Memory B cell (primary cell): ENCODE results near the gene SORL1.
A peak's percentile ranks its signal among the peaks of the same experiment; 100 is the strongest.
"Not testable (repeated sequence)": the region's sequence is repeated elsewhere in the genome, so short reads cannot be mapped to it uniquely, and the experiment has no call there.

Source experiments
- ATAC-seq: fragments of 150-1000 bp; cut with Tn5 transposase; 2 replicates; pipeline ENCODE4 v1.10.0; 2021; ENCODE audit warnings: low read depth, mild to moderate bottlenecking, moderate library complexity
- DNase-seq, 2 donors: peaks; one replicate each; pipeline ENCODE4 v3.0.0; 2022; ENCODE audit warnings: low spot score in 2 of 2
- H3K27ac Mint-ChIP-seq: one replicate; pipeline ENCODE4 v1.8.0; 2022; ENCODE audit warnings: mild to moderate bottlenecking, moderate library complexity, mixed read lengths
- H3K27me3 Mint-ChIP-seq: one replicate; pipeline ENCODE4 v1.8.0; 2022; ENCODE audit warnings: mixed read lengths
- H3K36me3 Mint-ChIP-seq: one replicate; pipeline ENCODE4 v1.8.0; 2022; ENCODE audit warnings: mild to moderate bottlenecking, mixed read lengths
- H3K4me1 Mint-ChIP-seq: one replicate; pipeline ENCODE4 v1.8.0; 2022; ENCODE audit warnings: mixed read lengths
- H3K4me3 Mint-ChIP-seq: one replicate; pipeline ENCODE4 v1.8.0; 2022; ENCODE audit warnings: mild to moderate bottlenecking, moderate library complexity, mixed read lengths
- H3K9me3 Mint-ChIP-seq: one replicate; pipeline ENCODE4 v1.8.0; 2022; ENCODE audit warnings: mixed read lengths

The SORL1 gene

DNA sequence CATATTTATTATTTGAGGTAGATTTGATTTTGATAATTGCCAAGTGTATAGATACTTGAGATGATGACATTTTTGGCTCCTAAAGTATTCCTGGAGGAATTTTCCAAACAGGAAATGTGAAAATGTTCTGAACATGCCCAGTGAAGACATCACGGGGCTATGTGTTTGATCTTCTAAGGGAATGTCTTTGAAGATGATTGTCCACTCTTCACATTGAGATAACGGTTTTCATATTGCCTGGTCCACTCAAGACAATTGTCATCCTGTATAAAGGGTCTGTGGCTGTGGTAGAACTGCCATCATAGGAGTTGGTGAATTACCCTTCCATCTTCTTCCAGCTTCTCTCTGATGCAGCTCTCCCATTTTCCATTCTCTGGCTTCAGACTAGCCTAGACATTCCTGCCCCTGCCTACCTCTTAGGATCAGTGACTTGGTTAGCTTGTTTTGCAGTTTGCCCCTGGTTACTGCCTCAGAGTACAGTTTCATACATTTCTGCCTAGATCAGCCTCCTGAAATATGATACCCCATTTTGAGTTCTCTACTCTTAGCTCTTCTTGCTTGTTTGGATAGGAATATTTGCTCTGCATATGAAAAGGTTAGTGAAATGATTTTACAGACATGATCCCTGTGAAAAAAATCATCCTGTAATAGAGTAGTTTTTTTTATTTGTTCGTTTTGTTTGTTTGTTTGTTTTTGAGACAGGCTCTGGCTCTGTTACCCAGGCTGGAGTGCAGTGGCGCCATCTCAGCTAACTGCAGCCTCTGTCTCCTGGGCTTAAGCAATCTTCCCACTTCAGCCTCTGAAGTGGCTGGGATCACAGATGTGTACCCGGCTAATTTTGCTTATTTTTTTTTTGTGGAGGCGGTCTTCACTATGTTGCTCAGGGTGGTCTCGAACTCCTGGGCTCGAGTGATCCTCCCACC lies 112.0 kb downstream of the SORL1 start:
- Mint-ChIP-seq H3K27ac (no peak overlapping the region), H3K27me3 (peaks cover 9% of the 10 kb centered on the region), H3K4me1 (peaks cover 4% of the 10 kb centered on the region), H3K9me3 (no peaks in the 10 kb centered on the region), H3K36me3 (peaks cover 5% of the 10 kb centered on the region), H3K4me3 (no peak overlapping the region)
- DNase-seq = no peak
- ATAC-seq = no peak

DNA sequence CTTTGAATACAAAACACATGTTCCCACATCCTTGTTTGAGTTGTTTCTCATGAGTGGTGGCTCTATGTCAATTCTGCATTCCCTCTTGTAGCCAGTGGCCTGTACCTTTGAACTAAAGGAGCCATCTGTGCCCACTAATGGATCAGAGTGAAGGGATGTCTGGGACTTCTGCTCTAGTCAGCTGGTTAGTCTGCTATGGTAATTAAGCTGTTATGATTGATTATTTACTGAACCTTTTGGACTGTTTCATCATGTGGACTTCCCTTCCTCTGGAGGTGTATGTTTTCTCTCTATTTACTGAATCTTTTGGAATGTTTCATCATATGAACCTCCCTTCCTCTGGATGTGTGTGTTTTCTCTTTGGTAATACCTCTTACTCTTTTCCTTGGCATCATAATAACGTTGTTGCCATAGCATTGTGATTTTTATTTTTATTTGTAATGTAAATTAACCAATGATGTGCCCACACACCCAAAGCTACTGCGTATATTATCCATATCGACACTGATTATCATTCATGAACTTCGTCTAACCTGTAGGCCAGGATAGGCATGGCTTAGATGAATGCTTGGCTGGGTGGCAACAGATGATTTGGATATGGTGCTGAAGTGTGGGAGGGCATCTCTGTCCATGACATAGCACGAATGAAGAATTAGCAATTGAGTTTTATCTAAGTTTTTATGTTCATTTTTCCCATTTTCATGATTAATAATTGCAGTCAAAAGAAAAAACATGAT lies 113.0 kb downstream of the SORL1 start:
- H3K4me3 Mint-ChIP-seq = no peak overlapping the region
- H3K27ac Mint-ChIP-seq = no peak overlapping the region
- peaks cover 12% of the 10 kb centered on the region for H3K4me1 Mint-ChIP-seq
- DNase-seq (no peak), ATAC-seq (no peak)
- no peaks in the 10 kb centered on the region for H3K9me3 Mint-ChIP-seq
- H3K27me3 Mint-ChIP-seq = peaks cover 9% of the 10 kb centered on the region
- peaks cover 3% of the 10 kb centered on the region for H3K36me3 Mint-ChIP-seq

DNA sequence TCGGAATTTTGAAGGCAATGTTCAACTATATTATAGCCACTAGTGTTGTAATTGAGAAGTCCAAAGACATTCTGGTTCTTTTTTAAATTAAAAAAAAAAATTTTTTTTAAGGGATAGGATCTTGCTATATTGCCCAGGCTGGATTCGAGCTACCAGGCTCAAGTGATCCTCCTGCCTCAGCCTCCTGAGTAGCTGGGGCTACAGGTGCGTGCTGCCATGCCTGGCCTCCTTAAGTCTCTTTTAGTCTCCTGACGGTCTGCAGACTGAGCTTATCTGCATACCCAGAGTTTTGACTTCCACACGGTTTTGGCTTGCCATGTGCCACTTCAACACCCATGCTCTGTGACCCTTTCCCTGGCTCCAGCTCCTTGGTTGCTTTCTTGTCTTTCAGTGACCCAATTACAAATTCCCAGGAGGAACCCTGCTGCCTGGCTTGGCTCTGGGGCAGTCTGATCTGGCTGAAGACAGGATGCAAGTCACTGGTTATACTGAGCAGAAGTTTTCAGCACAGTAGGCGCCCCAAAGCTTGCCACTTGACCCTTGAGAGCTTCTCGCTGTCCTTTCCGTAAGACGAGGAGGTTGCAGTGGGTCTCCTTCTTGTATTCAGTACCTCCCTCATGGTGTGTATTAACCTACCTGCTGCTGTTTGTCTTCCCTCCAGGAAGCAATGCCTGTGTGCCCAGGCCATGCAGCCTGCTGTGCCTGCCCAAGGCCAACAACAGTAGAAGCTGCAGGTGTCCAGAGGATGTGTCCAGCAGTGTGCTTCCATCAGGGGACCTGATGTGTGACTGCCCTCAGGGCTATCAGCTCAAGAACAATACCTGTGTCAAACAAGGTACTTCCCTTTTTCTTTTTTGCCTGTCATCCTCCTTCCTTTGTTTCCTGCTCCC lies 114.4 kb downstream of the SORL1 start:
- Mint-ChIP-seq H3K4me1 (peaks cover 18% of the 10 kb centered on the region), H3K36me3 (peaks cover 3% of the 10 kb centered on the region), H3K27me3 (peaks cover 13% of the 10 kb centered on the region), H3K9me3 (no peaks in the 10 kb centered on the region), H3K27ac (no peak overlapping the region), H3K4me3 (no peak overlapping the region)
- DNase-seq (no peak), ATAC-seq (no peak)

DNA sequence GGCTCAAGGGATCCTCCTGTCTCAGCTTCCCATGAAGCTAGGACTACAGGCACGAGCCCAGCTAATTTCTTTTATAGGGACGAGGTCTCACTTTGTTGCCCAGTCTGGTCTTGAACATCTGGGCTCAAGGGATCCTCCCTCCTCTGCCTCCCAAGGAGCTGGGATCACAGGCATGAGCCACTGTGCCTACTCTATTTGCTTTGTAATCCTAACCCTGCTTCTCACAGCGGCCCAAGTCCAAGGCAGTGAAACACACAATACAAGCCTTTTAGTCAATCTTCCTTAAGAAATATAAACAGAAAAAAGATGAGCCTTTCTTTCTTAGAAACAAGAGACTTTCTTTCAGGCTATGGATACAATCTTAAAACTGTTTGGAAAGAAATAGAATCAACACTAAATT lies 115.9 kb downstream of the SORL1 start:
- Mint-ChIP-seq H3K27me3 (peaks cover 20% of the 10 kb centered on the region), H3K36me3 (peaks cover 8% of the 10 kb centered on the region), H3K4me1 (peaks cover 18% of the 10 kb centered on the region), H3K9me3 (no peaks in the 10 kb centered on the region), H3K4me3 (no peak overlapping the region), H3K27ac (no peak overlapping the region)
- DNase-seq = no peak
- no peak for ATAC-seq

DNA sequence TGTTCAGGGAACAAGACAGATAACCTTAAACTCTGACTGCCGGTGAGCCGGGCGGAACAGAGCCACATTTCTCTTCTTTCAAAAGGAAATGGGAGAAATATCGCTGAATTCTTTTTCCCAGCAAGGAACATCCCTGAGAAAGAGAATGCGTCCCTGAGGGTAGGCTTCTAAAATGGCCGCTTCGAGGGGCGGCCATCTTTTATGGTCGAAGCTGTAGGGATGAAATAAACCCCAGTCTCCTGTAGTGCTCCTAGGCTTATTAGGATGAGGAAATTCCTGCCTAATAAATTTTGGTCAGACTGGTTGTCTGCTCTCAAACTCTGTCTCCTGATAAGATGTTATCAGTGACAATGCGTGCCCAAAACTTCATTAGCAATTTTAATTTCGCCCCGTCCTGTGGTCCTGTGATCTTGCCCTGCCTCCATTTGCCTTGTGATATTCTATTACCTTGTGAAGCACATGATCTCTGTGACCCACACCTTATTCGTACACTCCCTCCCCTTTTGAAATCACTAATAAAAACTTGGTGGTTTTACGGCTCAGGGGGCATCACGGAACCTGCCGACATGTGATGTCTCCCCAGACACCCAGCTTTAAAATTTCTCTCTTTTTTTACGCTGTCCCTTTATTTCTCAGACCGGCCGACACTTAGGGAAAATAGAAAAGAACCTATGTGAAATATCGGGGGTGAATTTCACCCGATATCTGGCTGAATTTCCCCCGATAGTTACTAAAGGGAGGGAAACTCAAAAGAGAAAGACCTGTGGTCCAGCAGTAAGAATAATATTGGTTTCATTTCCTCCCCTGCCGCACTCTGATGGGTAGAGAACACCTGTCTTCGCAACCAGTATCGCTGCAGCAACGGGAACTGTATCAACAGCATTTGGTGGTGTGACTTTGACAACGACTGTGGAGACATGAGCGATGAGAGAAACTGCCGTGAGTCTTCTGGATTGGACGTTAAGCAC lies 117.5 kb downstream of the SORL1 start:
- Mint-ChIP-seq H3K27me3 (peaks cover 23% of the 10 kb centered on the region), H3K27ac (peak overlapping the region; percentile 98), H3K4me3 (peak overlapping the region; percentile 83), H3K4me1 (peaks cover 18% of the 10 kb centered on the region)
- not testable (repeated sequence) for H3K36me3 Mint-ChIP-seq, H3K9me3 Mint-ChIP-seq
- peak; percentile 43 to 72 for DNase-seq
- ATAC-seq = peak; percentile 99

DNA sequence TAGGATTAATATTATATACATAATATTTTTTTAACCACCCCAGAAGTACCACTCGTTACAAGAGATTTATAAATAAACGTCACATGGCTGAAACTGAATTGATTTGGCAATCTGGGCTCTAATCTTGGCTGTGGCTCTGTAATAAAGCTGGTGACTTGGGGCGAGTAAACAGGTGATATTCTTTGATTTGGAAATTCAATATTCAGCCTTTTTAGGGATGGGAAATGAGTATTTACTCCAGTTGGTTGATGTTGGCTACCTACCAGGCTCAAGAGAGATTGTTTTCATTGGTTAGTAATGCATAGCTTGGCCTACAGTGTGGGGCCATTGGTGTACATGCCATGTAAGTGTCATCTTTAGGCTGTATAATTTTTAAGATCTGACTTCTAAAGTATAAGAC lies 118.3 kb downstream of the SORL1 start:
- Mint-ChIP-seq H3K4me3 (no peak overlapping the region), H3K9me3 (no peaks in the 10 kb centered on the region), H3K4me1 (peaks cover 22% of the 10 kb centered on the region), H3K36me3 (peaks cover 10% of the 10 kb centered on the region), H3K27ac (peak overlapping the region; percentile 98), H3K27me3 (peaks cover 21% of the 10 kb centered on the region)
- ATAC-seq = no peak
- no peak for DNase-seq

DNA sequence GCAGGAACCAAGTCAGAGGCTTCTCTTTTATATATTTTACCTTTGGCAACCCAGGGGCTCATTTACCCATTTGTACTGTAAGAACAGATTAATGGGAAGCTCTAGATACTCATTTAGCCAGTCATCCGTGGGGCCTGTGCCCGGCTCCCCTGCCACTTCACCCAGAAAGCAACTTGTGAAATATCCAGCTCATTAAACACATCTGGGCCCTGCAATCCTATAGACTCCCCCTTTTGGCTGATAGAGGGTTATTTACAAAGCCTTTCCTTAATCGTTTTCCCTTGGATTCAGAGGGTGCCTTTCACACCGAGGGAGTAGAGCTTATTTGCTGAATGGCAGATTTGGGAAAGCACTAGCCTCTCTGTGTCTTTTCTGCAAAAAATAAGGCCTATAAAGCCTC lies 119.4 kb downstream of the SORL1 start:
- DNase-seq = no peak
- ATAC-seq = no peak
- H3K4me3 Mint-ChIP-seq = no peak overlapping the region
- H3K4me1 Mint-ChIP-seq = peaks cover 27% of the 10 kb centered on the region
- peak overlapping the region; percentile 72 for H3K27ac Mint-ChIP-seq
- H3K36me3 Mint-ChIP-seq = peaks cover 10% of the 10 kb centered on the region
- peaks cover 23% of the 10 kb centered on the region for H3K27me3 Mint-ChIP-seq
- no peaks in the 10 kb centered on the region for H3K9me3 Mint-ChIP-seq

DNA sequence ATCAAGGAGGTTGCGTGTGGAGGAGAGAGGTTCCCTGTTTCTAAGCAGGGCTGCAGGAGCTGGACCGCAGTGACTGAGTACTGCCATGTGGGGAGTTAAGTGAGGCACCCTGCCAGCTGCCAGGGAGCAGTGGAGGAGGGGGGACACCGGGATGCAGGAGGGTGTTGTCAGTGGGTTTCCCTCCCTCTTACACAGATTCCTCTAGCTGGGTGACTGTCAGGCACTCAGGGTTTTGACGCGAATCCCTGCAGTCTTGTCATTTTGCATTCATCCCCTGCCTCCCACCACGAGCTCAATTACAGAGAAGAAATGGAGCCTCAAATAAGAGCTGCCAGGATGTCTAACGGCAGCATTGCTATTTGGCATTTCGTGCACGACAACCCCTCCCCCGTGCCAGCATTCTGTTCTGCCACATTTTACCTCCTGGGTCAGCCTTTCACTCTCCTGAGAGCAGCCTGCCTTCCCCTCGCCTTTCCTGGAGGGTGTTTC lies 120.5 kb downstream of the SORL1 start:
- peaks cover 12% of the 10 kb centered on the region for H3K36me3 Mint-ChIP-seq
- no peaks in the 10 kb centered on the region for H3K9me3 Mint-ChIP-seq
- no peak overlapping the region for H3K27ac Mint-ChIP-seq
- no peak overlapping the region for H3K4me3 Mint-ChIP-seq
- peaks cover 21% of the 10 kb centered on the region for H3K27me3 Mint-ChIP-seq
- DNase-seq (no peak), ATAC-seq (no peak)
- H3K4me1 Mint-ChIP-seq = peaks cover 25% of the 10 kb centered on the region

DNA sequence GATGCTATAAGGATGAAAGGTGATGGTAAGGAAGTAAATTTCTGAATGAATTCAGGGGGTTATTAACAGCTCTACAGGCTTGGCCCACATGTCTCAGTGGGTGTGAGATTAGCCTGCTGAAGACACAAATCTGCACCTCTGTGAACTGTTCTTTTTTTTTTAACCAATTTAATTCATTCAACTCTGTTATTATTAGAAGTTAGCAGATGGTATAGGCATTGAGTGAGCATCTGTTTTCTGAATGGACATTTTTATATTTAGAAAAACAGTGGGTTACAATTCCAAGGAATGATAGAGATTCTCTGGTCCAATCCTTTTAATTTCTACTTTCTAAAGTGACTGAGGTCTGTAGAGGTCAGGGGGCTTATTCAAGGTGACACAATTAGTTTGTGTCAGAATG lies 122.7 kb downstream of the SORL1 start:
- H3K9me3 Mint-ChIP-seq = peaks cover 2% of the 10 kb centered on the region
- H3K36me3 Mint-ChIP-seq = peaks cover 19% of the 10 kb centered on the region
- DNase-seq (no peak), ATAC-seq (no peak)
- H3K4me1 Mint-ChIP-seq = peaks cover 21% of the 10 kb centered on the region
- H3K27ac Mint-ChIP-seq = no peak overlapping the region
- H3K4me3 Mint-ChIP-seq = no peak overlapping the region
- peaks cover 24% of the 10 kb centered on the region for H3K27me3 Mint-ChIP-seq

DNA sequence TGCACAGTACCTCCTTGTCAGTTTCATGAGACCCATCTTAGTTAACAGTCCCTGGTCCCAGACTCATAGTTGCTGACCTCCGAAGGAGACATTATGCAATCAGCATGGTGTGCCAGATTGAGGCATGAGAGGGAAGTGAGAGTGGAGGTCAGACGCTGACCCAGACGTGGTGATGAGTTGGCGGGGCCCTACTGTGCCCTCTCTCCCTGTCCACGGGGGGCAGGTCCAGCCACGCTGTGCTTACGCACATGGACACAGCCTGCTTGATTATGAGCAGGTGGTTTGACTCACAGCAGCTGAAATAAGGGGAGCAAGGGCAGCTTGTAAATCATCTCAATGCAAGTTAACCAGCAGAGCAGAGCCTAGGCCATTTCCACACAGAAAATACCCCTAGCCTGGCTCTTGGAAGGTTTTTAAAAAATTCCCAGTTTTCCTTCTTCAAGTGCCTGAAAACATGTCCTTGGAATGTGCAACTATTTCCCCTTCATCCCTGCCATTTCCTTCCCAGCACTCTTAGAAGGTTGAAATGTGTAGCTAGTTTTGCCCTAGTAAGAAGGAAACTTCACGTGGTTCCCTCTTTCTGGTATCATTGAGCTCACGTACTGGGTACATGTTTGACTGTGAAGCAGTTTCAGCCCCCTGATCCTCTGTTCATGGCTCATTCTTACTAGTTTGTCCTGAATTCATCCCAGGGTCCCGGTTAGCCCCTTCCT lies 123.3 kb downstream of the SORL1 start:
- Mint-ChIP-seq H3K4me3 (peak overlapping the region; percentile 16), H3K27ac (peak overlapping the region; percentile 53), H3K36me3 (peaks cover 23% of the 10 kb centered on the region), H3K4me1 (peaks cover 16% of the 10 kb centered on the region), H3K27me3 (peaks cover 28% of the 10 kb centered on the region), H3K9me3 (peaks cover 7% of the 10 kb centered on the region)
- DNase-seq (no peak), ATAC-seq (peak; percentile 71)

DNA sequence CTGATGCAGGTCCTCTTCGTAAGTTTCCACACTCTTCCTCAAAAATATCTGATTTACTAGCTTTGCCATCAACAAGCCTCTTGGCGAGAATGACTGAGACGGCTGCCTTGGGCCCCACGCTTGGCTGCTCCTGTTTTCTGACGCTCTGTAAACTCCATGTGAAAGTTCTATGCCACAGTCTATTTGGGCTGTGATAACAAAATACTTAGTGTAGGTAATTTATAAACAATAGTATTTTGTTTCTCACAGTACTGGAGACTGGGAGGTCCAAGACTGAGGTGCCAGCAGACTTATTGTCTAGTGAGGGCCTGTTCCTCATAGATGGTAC lies 123.8 kb downstream of the SORL1 start:
- Mint-ChIP-seq H3K36me3 (peaks cover 27% of the 10 kb centered on the region), H3K4me3 (peak overlapping the region; percentile 16), H3K4me1 (peaks cover 14% of the 10 kb centered on the region), H3K27ac (peak overlapping the region; percentile 53), H3K9me3 (peaks cover 9% of the 10 kb centered on the region), H3K27me3 (peaks cover 29% of the 10 kb centered on the region)
- ATAC-seq = peak; percentile 72
- no peak for DNase-seq

DNA sequence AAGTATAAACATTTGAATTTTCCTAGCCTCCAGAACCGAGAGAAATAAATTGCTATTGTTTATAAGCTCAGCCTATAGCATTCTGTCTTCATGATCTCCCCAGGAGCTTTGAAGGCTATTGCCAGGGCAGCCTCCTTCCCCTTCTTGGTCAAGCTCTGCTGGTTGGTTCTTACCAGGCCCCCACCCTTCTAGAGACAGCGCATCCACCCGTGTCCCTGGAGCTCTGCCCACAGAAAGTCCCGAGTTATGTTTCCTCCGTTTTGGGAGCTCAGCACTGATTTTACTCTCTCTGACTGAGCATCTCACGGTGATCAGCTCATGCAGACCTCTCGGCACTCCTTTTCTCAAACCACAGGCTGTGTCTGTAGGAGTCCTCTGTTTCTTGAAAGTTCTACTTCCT lies 124.4 kb downstream of the SORL1 start:
- H3K4me1 Mint-ChIP-seq = peaks cover 11% of the 10 kb centered on the region
- ATAC-seq (peak; percentile 25), DNase-seq (no peak)
- no peak overlapping the region for H3K4me3 Mint-ChIP-seq
- H3K27ac Mint-ChIP-seq = no peak overlapping the region
- peaks cover 9% of the 10 kb centered on the region for H3K9me3 Mint-ChIP-seq
- H3K36me3 Mint-ChIP-seq = peaks cover 29% of the 10 kb centered on the region
- peaks cover 26% of the 10 kb centered on the region for H3K27me3 Mint-ChIP-seq
